Measurements from ENCODE around the gene POLR3E.
A peak's percentile ranks its signal among the peaks of the same experiment; 100 is the strongest.

DNA sequence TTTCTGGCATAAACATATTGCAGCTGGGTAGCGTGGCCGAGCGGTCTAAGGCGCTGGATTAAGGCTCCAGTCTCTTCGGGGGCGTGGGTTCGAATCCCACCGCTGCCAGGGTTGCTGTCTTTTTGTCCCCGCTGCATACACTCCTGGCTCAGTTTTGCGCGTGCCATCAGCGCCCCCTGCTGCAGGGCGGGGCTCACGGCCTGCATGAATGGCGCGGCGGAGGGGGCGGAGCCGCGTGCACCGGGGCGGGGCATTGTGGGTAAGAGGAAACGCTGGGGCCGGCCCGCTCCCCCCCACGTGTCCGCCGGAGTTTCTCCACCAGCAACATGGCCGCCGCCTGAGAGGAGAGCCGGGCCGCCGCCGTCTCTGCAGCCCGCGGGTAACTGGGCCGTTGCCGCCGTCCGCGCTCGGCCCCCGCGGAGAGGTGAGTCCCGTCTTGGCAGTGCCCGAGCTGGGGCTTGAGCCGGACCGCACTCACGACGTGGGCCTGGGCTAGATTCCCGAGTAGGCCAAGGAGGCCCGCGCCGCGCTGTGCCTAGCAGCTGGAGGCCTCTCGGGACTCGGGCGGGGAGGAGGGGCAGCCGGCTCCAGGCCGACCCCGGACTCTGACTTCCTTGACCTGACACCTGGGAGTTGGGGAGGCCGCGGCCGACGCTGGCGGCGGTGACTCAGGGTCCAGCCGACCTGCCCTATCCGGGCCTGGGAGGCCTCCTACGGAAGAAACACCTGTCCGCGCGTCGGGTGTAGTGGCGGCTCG lies at the start of gene POLR3E:
- TF ChIP-seq, protein P1, sequence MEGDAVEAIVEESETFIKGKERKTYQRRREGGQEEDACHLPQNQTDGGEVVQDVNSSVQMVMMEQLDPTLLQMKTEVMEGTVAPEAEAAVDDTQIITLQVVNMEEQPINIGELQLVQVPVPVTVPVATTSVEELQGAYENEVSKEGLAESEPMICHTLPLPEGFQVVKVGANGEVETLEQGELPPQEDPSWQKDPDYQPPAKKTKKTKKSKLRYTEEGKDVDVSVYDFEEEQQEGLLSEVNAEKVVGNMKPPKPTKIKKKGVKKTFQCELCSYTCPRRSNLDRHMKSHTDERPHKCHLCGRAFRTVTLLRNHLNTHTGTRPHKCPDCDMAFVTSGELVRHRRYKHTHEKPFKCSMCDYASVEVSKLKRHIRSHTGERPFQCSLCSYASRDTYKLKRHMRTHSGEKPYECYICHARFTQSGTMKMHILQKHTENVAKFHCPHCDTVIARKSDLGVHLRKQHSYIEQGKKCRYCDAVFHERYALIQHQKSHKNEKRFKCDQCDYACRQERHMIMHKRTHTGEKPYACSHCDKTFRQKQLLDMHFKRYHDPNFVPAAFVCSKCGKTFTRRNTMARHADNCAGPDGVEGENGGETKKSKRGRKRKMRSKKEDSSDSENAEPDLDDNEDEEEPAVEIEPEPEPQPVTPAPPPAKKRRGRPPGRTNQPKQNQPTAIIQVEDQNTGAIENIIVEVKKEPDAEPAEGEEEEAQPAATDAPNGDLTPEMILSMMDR (conservative IDR thresholded peaks at IDR 0.05): peak; percentile 86
- no peak for TF ChIP-seq EZH2 (IDR thresholded peaks at IDR 0.05; ENCODE audit: low read depth)
